ENCODE measurements around the gene EFCC1.

The EFCC1 gene

DNA sequence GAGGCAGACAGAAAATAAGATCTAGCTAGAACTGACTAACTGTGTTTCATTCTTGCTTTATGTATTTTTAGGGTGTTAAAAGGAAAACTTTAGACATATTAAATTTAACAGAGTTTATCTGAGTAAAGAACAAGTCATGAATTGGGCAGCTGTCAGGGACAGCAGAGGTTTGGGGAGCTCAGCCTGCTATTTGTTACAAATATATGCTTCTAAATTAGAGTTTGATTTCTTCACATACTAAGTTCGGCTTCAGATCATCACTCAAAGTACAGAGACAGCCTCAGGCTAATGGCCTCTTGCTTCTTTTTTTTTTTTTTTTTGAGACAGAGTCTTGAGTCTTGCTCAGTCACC, 21.9 kb downstream of the EFCC1 start:
- no peak for TF ChIP-seq EZH2phosphoT487 (conservative IDR thresholded peaks at IDR 0.05; ENCODE audit: low read length)
- TF ChIP-seq, protein P1, sequence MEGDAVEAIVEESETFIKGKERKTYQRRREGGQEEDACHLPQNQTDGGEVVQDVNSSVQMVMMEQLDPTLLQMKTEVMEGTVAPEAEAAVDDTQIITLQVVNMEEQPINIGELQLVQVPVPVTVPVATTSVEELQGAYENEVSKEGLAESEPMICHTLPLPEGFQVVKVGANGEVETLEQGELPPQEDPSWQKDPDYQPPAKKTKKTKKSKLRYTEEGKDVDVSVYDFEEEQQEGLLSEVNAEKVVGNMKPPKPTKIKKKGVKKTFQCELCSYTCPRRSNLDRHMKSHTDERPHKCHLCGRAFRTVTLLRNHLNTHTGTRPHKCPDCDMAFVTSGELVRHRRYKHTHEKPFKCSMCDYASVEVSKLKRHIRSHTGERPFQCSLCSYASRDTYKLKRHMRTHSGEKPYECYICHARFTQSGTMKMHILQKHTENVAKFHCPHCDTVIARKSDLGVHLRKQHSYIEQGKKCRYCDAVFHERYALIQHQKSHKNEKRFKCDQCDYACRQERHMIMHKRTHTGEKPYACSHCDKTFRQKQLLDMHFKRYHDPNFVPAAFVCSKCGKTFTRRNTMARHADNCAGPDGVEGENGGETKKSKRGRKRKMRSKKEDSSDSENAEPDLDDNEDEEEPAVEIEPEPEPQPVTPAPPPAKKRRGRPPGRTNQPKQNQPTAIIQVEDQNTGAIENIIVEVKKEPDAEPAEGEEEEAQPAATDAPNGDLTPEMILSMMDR (IDR thresholded peaks at IDR 0.05; ENCODE audit: insufficient read depth, low read length, poor library complexity, severe bottlenecking) = no peak
- Histone ChIP-seq H3K36me3 (ENCODE audit: low read length) (no peaks in the 10 kb centered on the region), H3K27ac (ENCODE audit: low read depth, low read length) (no peak overlapping the region), H3K9ac (ENCODE audit: low read length) (no peak overlapping the region), H3K79me2 (ENCODE audit: insufficient read depth, low read length) (no peaks in the 10 kb centered on the region), H2AFZ (ENCODE audit: low read depth, low read length, severe bottlenecking) (no peak overlapping the region), H4K20me1 (ENCODE audit: low read depth, low read length) (no peaks in the 10 kb centered on the region), H3K27me3 (ENCODE audit: low read length) (no peaks in the 10 kb centered on the region), H3K9me2 (replicated peaks; ENCODE audit: insufficient read depth, low read length) (no peaks in the 10 kb centered on the region), H3K4me3 (ENCODE audit: insufficient read depth, low read length, poor library complexity, severe bottlenecking) (no peak overlapping the region), H3F3A (ENCODE audit: insufficient read depth) (no peaks in the 10 kb centered on the region), H3K4me2 (ENCODE audit: low read depth, low read length, poor library complexity, severe bottlenecking) (no peak overlapping the region), H3K9me3 (ENCODE audit: insufficient read depth, low read length) (no peaks in the 10 kb centered on the region)

DNA sequence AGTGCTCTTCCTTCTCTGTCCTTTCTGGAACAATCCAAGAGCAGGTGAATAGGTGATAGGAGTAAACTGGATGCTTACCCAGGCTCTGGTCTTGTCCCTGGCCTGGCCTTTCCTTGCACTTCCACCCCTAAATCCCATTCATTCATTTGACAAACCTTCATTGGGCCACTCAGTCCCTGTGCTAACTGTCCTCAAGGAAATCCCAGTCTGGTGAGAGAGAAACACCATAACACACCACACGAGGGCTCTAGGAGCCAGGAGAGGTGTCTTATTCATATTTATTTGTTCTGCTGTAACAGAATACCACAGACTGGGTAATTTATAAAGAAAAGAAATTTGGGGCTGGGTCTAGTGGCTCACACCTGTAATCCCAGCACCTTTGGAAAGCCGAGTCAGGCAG, 22.8 kb downstream of the EFCC1 start:
- H3K4me2 ChIP-seq (ENCODE audit: low read depth, low read length, poor library complexity, severe bottlenecking) = no peak overlapping the region
- no peak overlapping the region for H3K4me3 ChIP-seq (ENCODE audit: insufficient read depth, low read length, poor library complexity, severe bottlenecking)
- TF ChIP-seq, protein P1 (IDR thresholded peaks at IDR 0.05; ENCODE audit: insufficient read depth, low read length, poor library complexity, severe bottlenecking) = no peak
- no peak for TF ChIP-seq EZH2phosphoT487 (conservative IDR thresholded peaks at IDR 0.05; ENCODE audit: low read length)
- no peaks in the 10 kb centered on the region for H3K36me3 ChIP-seq (ENCODE audit: low read length)
- no peaks in the 10 kb centered on the region for H3K79me2 ChIP-seq (ENCODE audit: insufficient read depth, low read length)
- no peaks in the 10 kb centered on the region for H3K9me2 ChIP-seq (replicated peaks; ENCODE audit: insufficient read depth, low read length)
- no peaks in the 10 kb centered on the region for H3K9me3 ChIP-seq (ENCODE audit: insufficient read depth, low read length)
- H3K27me3 ChIP-seq (ENCODE audit: low read length) = no peaks in the 10 kb centered on the region
- H3K27ac ChIP-seq (ENCODE audit: low read depth, low read length) = no peak overlapping the region
- no peak overlapping the region for H2AFZ ChIP-seq (ENCODE audit: low read depth, low read length, severe bottlenecking)
- H4K20me1 ChIP-seq (ENCODE audit: low read depth, low read length) = no peaks in the 10 kb centered on the region
- H3K9ac ChIP-seq (ENCODE audit: low read length) = no peak overlapping the region
- no peaks in the 10 kb centered on the region for H3F3A ChIP-seq (ENCODE audit: insufficient read depth)

DNA sequence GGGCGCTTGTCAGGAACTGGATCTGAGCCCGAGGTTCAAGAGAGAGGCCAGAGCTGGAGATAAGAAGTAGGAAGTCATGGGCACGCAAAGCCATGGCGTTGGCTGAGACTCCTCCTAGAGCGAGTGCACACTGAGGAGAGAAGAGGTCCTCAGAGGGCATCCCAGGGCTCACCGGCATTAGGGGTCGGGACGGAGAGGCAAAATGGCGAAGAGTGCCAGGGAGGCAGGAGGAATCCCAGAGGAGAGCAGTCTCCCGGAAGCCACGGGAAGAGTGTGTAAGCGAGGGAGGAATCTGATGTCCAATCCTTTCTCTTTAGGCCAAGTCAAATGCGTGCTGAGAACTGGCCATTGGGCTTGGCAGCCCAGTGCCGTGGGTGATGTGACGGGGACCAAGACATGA, 24.0 kb downstream of the EFCC1 start:
- Histone ChIP-seq H3F3A (ENCODE audit: insufficient read depth) (no peaks in the 10 kb centered on the region), H3K9ac (ENCODE audit: low read length) (no peak overlapping the region), H4K20me1 (ENCODE audit: low read depth, low read length) (no peaks in the 10 kb centered on the region), H3K4me2 (ENCODE audit: low read depth, low read length, poor library complexity, severe bottlenecking) (no peak overlapping the region), H3K27ac (ENCODE audit: low read depth, low read length) (no peak overlapping the region), H2AFZ (ENCODE audit: low read depth, low read length, severe bottlenecking) (no peak overlapping the region), H3K9me2 (replicated peaks; ENCODE audit: insufficient read depth, low read length) (no peaks in the 10 kb centered on the region), H3K4me3 (ENCODE audit: insufficient read depth, low read length, poor library complexity, severe bottlenecking) (no peak overlapping the region), H3K36me3 (ENCODE audit: low read length) (no peaks in the 10 kb centered on the region), H3K27me3 (ENCODE audit: low read length) (no peaks in the 10 kb centered on the region), H3K79me2 (ENCODE audit: insufficient read depth, low read length) (no peaks in the 10 kb centered on the region), H3K9me3 (ENCODE audit: insufficient read depth, low read length) (no peaks in the 10 kb centered on the region)
- TF ChIP-seq EZH2phosphoT487 (conservative IDR thresholded peaks at IDR 0.05; ENCODE audit: low read length) = no peak
- TF ChIP-seq, protein P1 (IDR thresholded peaks at IDR 0.05; ENCODE audit: insufficient read depth, low read length, poor library complexity, severe bottlenecking) = no peak
